22Rv1 (cell line): ENCODE results near the gene LDLRAD4.

Source experiments
- H3K27ac ChIP-seq: fragments of 450-650 bp; 2 replicates; pipeline ENCODE4 v1.5.1; 2017
- CTCF ChIP-seq: fragments of 450-650 bp; IDR thresholded peaks from 2 replicates; pipeline ENCODE4 v1.5.1; 2017; ENCODE audit warnings: mild to moderate bottlenecking
- ZFX ChIP-seq: fragments of 450-650 bp; IDR thresholded peaks from 2 replicates; pipeline ENCODE4 v1.6.1; 2017; ENCODE audit warnings: antibody characterized with exemption, borderline replicate concordance

Gene LDLRAD4

GRCh38 chr18:13296867-13297574 lies 78.5 kb downstream of the LDLRAD4 start:
- no peak overlapping the region for H3K27ac ChIP-seq
- TF ChIP-seq CTCF (no peak), ZFX (no peak)

GRCh38 chr18:13298262-13298661 lies 79.7 kb downstream of the LDLRAD4 start:
- H3K27ac ChIP-seq: no peak overlapping the region
- no peak for TF ChIP-seq CTCF
- TF ChIP-seq ZFX: no peak

- no peak overlapping the region for H3K27ac ChIP-seq
- TF ChIP-seq CTCF: no peak
Observed at GRCh38 chr18:13300029-13300428, 81.5 kb downstream of the LDLRAD4 start.

- no peak overlapping the region for H3K27ac ChIP-seq
- TF ChIP-seq CTCF (no peak), ZFX (no peak)
Observed at GRCh38 chr18:13300796-13301195, 82.2 kb downstream of the LDLRAD4 start.

- H3K27ac ChIP-seq: no peak overlapping the region
- TF ChIP-seq CTCF (no peak), ZFX (no peak)
Observed at GRCh38 chr18:13302040-13302439, 83.5 kb downstream of the LDLRAD4 start.

GRCh38 chr18:13302457-13303225 lies 84.1 kb downstream of the LDLRAD4 start:
- TF ChIP-seq CTCF (no peak), ZFX (no peak)
- H3K27ac ChIP-seq: no peak overlapping the region

GRCh38 chr18:13303756-13304364 lies 85.3 kb downstream of the LDLRAD4 start:
- TF ChIP-seq ZFX (no peak), CTCF (no peak)

More at GRCh38 chr18:13303756-13304364, 85.3 kb downstream of the LDLRAD4 start:
- H3K27ac ChIP-seq: no peak overlapping the region
